HG03469 (cell line): ENCODE results near the gene ACVR1.
"Not testable (repeated sequence)": the region's sequence is repeated elsewhere in the genome, so short reads cannot be mapped to it uniquely, and the experiment has no call there.

Experiments
- ATAC-seq: cut with Tn5 transposase; IDR thresholded peaks from one replicate; pipeline ENCODE4 v1.9.1; 2021; ENCODE audit warnings: mild to moderate bottlenecking, moderate library complexity, moderate number of reproducible peaks; ENCODE audit not compliant: unreplicated experiment

The ACVR1 gene

DNA sequence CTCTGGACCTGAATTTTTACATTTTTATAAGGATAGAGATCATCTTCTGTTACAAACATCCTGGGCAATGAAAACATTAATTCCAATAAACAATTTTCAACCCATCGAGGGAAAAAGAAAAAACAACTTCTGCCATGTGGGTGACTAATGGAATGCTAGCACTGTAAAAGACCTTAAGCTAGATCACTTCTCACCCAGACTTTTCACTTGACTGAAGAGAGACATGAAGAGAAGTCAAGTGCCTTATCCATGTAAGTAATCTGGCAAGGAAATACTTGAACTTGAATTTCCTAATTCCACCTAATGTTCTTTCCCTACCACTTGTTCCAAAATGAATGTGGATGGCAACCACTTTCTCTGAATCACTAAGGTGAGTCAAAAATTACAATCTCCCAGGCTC, 149.2 kb downstream of the ACVR1 start:
- no peak for ATAC-seq

DNA sequence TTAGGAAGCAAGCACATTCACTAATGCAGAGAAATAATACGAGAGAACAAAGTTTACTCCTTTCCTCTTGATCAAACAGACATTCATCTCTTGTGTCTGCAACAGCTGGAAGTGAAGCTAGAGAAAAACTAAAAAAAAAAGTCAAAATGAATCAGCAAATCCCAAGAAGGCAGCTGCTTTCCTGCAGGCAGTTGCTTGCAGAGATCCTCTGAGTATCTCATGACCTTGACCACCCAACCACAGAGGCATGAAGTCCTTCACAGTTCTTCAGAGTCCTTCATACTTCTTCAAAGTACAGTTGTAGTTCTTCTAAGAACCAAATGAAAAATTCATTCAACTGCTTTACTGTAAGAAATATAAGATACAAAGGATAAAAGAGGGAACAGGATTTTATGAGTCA, 150.3 kb downstream of the ACVR1 start:
- ATAC-seq, result no peak

DNA sequence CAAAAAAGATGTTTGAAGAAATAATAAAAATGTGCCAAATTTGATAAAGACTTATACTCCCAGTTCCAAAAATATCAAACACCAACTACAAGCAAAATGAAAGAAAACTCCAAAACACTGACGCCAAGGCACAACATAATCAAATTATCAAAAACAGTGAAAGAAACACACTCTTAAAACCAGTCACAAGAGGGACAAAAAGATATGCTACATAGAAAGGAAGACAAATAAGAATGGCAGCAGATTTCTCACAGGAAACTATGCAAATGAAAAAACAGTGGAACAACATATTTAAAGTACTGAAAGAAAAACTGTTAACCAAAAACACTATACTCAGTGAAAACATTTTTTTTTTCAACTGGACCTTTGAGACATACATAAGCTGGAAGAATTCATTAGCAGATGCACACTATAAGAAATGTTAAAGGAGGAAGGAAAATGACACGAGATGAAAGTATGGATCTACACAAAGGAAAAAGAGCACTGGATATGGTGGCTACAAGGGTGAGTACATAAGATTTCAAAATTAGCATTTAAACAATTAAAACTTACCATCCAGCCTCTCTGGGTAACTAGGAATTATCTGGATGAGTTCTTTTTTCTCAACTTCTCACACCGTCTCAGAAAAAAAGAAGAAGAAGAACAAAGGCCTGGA, 153.4 kb downstream of the ACVR1 start:
- no peak for ATAC-seq

DNA sequence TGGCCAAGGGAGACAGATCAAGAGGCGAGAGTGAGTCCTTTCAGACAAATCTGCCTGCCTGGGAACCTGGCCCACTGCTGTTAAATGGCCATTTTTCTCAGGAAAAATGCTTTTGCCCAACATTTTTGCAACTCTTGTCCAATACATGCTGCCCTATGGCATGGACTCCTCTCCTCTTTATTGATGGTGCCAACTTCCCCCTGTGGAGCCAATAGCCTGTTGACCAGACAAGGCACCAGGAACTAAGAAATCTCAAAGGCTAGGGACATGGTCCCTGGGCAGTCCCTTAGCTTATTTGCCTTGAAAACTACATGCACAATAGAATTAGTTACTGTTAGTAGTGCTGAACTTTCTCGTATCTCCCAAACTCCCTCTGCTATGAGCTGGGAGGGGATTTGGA, 155.6 kb downstream of the ACVR1 start:
- ATAC-seq, result no peak

DNA sequence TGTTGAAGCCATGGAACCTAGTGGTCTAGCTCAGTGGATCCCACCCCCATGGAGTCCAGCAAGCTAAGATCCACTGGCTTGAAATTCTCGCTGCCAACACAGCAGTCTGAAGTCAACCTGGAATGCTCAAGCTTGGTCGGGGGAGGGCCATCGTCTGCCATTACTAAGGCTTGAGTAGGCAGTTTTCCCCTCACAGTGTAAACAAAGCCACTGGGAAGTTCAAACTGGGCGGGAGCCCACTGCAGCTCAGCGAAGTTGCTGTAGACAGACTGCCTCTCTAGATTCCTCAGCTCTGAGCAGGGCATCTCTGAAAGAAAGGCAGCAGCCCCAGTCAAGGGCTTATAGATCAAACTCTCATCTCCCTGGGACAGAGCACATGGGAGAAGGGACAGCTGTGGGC, 171.5 kb downstream of the ACVR1 start:
- not testable (repeated sequence) for ATAC-seq

DNA sequence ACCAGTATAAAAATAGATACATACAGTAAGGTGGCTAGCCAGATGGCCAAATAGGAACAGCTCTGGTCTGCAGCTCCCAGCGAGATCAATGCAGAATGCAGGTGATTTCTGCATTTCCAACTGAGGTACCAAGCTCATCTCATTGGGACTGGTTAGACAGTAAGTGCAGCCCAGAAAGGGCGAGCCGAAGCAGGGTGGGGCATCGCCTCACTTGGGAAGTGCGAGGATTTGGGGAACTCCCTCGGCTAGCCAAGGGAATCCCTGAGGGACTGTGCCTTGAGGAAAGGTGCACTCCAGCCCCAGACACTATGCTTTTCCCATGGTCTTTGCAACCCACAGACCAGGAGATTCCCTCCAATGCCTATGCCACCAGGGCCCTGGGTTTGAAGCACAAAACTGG, 172.0 kb downstream of the ACVR1 start:
- not testable (repeated sequence) for ATAC-seq

DNA sequence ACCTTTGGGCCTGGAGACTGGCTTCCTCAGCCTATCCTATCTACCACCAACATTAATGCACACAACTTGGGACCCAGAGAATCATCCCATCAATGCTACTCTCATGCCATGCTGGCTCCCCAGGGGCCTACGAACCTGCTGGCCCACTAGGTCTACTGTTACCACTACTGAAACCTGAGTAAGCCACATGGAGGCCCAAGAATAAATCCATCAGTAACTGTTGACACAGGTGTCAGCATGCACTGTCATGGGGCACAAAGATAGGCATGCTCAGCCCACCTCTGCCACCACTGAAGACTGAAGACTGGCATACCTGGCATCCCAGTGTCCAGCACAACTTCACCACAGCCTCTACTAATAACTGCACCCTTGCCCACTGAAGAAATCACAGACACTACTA, 176.3 kb downstream of the ACVR1 start:
- no peak for ATAC-seq

DNA sequence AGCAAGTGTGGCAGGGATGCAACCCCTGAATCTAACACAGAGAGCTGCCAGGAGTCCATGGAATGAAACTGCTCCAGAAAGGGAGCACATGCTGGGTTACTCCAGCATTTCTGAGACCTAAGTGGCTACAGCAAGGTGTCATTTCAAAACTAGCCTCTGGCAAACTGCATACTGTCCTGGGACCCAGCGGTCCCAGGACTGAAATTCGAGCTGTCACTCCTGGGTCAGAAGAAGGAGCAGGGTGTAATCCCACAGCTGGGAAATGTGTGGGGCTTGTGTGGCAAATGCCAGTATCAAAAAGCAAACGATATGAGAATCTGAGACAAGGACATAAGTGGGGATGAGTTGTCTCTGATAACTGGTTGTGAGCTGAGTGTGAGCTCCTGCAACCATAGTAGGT, 177.1 kb downstream of the ACVR1 start:
- ATAC-seq, result no peak

DNA sequence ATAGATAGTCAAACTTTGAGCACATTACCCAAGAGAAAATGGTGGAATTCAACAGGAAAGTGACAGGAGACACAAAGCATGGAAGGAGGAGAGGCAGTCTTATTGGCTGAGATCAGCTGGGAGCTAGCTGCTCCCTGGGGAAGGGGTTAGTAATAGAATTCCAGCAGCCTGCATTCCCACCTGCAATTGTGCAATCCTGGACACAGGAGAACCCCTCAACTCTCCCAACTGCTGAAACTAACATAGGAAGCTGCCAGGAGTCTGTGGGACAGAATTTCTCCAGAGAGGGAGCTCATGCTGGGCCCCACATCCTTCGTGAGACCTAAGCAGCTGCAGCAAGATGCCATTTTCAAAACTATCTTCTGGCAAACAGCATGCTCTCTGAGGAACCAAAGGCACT, 177.7 kb downstream of the ACVR1 start:
- ATAC-seq, result no peak

DNA sequence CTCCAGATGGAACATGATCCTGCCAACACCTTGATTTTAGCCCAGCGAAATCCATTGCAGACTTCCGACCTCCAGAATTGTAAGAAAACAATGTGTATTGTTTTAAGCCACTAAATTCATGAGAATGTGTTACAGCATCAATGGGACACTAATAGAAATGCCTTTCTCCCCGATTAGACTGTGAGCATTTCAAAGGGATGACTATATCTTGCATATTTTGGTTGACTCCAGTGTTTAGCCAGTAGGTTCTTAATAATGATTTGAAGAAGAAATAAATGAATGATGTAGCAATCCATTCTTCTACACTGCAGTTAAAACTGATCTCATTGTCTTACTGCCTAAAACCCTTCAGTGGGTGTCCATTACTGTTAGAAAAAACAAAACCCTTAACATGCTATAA, 180.1 kb downstream of the ACVR1 start:
- no peak for ATAC-seq

DNA sequence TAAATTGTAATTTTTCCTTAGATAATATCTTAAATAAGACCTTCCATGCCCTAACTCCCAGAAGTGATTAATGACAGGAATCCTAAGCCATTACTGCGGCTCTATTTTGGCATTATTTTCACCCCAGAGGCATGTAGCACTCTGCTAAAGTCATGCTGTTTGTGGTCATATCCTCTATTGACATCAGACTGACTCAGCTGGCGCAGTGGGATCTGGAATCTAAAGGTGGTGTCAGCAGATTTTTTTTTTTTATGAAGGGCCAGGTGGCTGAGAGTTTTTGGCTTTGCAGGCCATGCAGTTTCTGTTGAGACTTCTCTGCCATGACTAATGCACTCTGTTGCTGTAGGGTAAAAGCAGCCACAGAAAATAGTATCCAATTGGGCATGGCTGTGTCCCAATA, 183.4 kb downstream of the ACVR1 start:
- no peak for ATAC-seq

DNA sequence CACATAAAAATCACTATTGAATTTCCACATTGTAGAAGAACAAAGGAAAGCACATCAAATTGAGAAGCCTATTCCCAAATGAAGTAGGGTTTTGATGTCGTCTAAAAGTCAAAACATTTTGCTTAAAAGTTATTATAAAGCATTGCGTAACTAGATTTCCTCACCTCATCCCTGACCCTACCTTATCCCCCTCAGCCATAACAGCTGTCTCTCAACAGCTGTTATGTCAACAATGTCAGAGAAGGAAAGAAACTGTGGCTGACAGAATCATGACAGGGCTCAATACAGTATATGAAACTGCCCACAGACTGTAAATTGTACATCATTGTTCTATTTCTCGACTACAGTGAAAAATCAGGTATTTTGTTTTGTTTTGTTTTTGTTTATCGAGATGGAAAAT, 184.4 kb downstream of the ACVR1 start:
- ATAC-seq, result no peak

DNA sequence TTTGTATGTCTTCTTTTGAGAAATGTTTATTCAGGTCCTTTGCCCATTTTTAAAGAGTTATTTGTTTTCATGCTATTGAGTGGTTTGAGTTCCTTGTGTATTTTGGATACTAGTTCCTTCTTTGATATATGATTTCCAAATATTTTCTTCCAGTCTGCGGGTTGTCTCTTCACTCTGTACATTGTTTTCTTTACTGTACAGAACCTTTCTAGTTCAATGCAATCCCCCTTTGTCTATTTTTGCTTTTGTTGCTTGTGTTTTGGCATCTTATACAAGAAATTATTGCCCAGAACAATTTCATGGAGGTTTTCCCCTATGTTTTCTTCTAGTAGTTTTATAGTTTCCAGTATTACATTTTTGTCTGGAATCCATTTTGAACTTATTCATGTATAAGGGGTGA, 185.0 kb downstream of the ACVR1 start:
- ATAC-seq, result no peak
